Cardiac fibroblast (primary cell): ENCODE results near the gene NRAP.

Experiments used
- DNase-seq, 2 donors: peaks; one replicate each; pipeline versions ENCODE4 v3.0.0 to v3.0.0-alpha.2; 2010; ENCODE audit warnings: low read depth in 2 of 2
- H3K4me3 ChIP-seq, 2 donors: replicated peaks in 1 of 2; 1 replicate in 1 of 2; 2 replicates in 1 of 2; pipeline ENCODE4 v1.5.1; 2011; ENCODE audit warnings: low read depth in 2 of 2, low read length in 2 of 2, mild to moderate bottlenecking in 2 of 2, moderate library complexity in 1 of 2
- CTCF ChIP-seq: IDR thresholded peaks from one replicate; pipeline ENCODE4 v1.5.1; 2011; ENCODE audit warnings: low read depth, mild to moderate bottlenecking, low read length, inconsistent platforms

The NRAP gene

GRCh38 chr10:113603057-113603777, 60.6 kb downstream of the NRAP start:
- no peak for DNase-seq
- no peak for TF ChIP-seq CTCF
- no peak overlapping the region for H3K4me3 ChIP-seq

- TF ChIP-seq CTCF, result no peak
- no peak overlapping the region for H3K4me3 ChIP-seq
These were observed 63.3 kb downstream of the NRAP start for GRCh38 chr10:113600569-113600968.

GRCh38 chr10:113594652-113595051, 69.2 kb downstream of the NRAP start:
- H3K4me3 ChIP-seq, result no peak overlapping the region
- DNase-seq, result no peak

More at GRCh38 chr10:113600569-113600968, 63.3 kb downstream of the NRAP start:
- DNase-seq, result no peak

GRCh38 chr10:113592380-113592779, 71.5 kb downstream of the NRAP start:
- no peak for TF ChIP-seq CTCF
- H3K4me3 ChIP-seq, result no peak overlapping the region
- no peak for DNase-seq

More at GRCh38 chr10:113594652-113595051, 69.2 kb downstream of the NRAP start:
- TF ChIP-seq CTCF, result no peak

GRCh38 chr10:113590581-113590980, 73.3 kb downstream of the NRAP start:
- H3K4me3 ChIP-seq, result no peak overlapping the region
- no peak for TF ChIP-seq CTCF
- DNase-seq, result no peak

DNA sequence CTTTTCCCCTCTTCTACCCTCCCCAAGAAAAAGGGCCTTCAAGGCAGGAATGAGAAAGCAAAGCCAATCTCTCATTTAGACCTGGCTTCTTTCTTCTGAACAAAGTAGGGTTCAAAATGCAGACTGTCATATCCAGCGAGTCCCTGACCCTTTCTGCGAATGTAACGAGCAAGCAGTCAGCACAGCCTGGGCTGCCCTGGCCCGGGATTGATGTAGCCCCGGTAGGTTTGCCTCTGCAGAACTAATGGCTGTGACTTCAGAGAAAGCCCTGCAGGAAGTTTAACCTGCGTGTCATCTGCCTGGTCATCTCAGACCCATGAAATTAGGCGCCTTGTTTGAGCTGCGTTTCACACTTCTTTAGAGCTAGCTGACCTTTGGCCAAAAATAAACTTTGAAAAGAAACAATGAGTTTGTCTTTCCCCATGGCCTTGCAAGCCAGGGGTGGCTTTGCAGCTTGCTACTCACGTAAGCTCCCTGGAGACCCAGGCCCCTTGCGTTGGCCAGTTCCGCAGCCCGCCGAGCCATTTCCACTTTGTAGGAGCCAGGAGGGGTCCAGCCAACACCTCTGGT, 74.6 kb downstream of the NRAP start:
- H3K4me3 ChIP-seq, result no peak overlapping the region
- DNase-seq, result no peak
- no peak for TF ChIP-seq CTCF
